ENCODE measurements around the gene SLC44A4.
A peak's percentile ranks its signal among the peaks of the same experiment; 100 is the strongest.

The SLC44A4 gene

GRCh38 chr6:31900917-31901414 lies 22.2 kb upstream of the SLC44A4 start:
- DNase-seq = no peak

GRCh38 chr6:31899882-31900722 lies 21.3 kb upstream of the SLC44A4 start:
- DNase-seq = no peak

GRCh38 chr6:31899215-31899614 lies 20.4 kb upstream of the SLC44A4 start:
- DNase-seq = no peak

GRCh38 chr6:31898383-31899011 lies 19.7 kb upstream of the SLC44A4 start:
- DNase-seq = no peak

- peak; percentile 49 to 60 for DNase-seq
These were observed 19.0 kb upstream of the SLC44A4 start, which contains the start of gene EHMT2 for GRCh38 chr6:31897612-31898382. Gene EHMT2, minus strand, starts transcription at chr6:31897698. Its CDS starts 21 bp downstream, at chr6:31897677.

GRCh38 chr6:31896856-31897611 lies 18.2 kb upstream of the SLC44A4 start:
- no peak for DNase-seq

- DNase-seq = no peak
These were observed 17.7 kb upstream of the SLC44A4 start for GRCh38 chr6:31896493-31896855.

GRCh38 chr6:31892821-31893220 lies 14.0 kb upstream of the SLC44A4 start:
- no peak for DNase-seq

GRCh38 chr6:31889331-31889972 lies 10.7 kb upstream of the SLC44A4 start:
- DNase-seq = no peak

- DNase-seq = peak in 1 of 2 donors; percentile 12
These were observed 9.8 kb upstream of the SLC44A4 start for GRCh38 chr6:31888276-31889258.

- no peak for DNase-seq
These were observed 8.6 kb upstream of the SLC44A4 start for GRCh38 chr6:31887173-31888007.

- no peak for DNase-seq
These were observed 7.8 kb upstream of the SLC44A4 start for GRCh38 chr6:31886541-31886991.

- no peak for DNase-seq
These were observed 5.8 kb upstream of the SLC44A4 start for GRCh38 chr6:31884528-31885035.

- no peak for DNase-seq
These were observed 4.9 kb upstream of the SLC44A4 start for GRCh38 chr6:31883676-31884075.

GRCh38 chr6:31882344-31882743 lies 3.5 kb upstream of the SLC44A4 start:
- no peak for DNase-seq

GRCh38 chr6:31881136-31881859 lies 2.5 kb upstream of the SLC44A4 start:
- no peak for DNase-seq

GRCh38 chr6:31880616-31881015 lies 1.8 kb upstream of the SLC44A4 start:
- no peak for DNase-seq

- DNase-seq = no peak
These were observed 1.1 kb upstream of the SLC44A4 start for GRCh38 chr6:31879901-31880300.

- no peak for DNase-seq
These were observed 346 bp upstream of the SLC44A4 start for GRCh38 chr6:31879143-31879542.

Data from bone marrow (tissue), 2 donors.